Testis (tissue), 3 donors: ENCODE measurements around the gene TAS1R1. TPM values are rescaled to one million over a fixed set of nuclear protein-coding genes. Genes with fewer than 3 reads are reported as not detected.

ENCODE experiments used
- DNase-seq: peaks from one replicate; pipeline ENCODE4 v3.0.0-alpha.2; 2019
- H3K27ac ChIP-seq, 2 donors: fragments of 200-600 bp; sonication (generic); one replicate each; pipeline ENCODE4 v1.5.1; 2019
- H3K27me3 ChIP-seq: fragments of 200-600 bp; sonication (generic); one replicate; pipeline ENCODE4 v1.5.1; 2019
- H3K36me3 ChIP-seq: fragments of 200-600 bp; sonication (generic); one replicate; pipeline ENCODE4 v1.5.1; 2017; ENCODE audit warnings: low read depth; ENCODE audit errors: missing control alignments
- H3K4me1 ChIP-seq: fragments of 200-600 bp; sonication (generic); one replicate; pipeline ENCODE4 v1.5.1; 2019
- H3K4me3 ChIP-seq, 2 donors: fragments of 200-600 bp; sonication (generic); one replicate each; pipeline ENCODE4 v1.5.1; 2017 to 2019
- H3K9me3 ChIP-seq: fragments of 200-600 bp; sonication (generic); one replicate; pipeline ENCODE4 v1.5.1; 2017
- CTCF ChIP-seq, 3 experiments: fragments of 450-650 bp in 2 of 3; fragments of 200-600 bp in 1 of 3; sonication (generic) in 1 of 3; IDR thresholded peaks; one replicate each; pipeline ENCODE4 v1.5.1; 2016 to 2019; ENCODE audit warnings: antibody characterized with exemption in 3 of 3, mild to moderate bottlenecking in 2 of 3, moderate library complexity in 1 of 3
- POLR2A ChIP-seq: fragments of 450-650 bp; IDR thresholded peaks from one replicate; pipeline ENCODE4 v1.6.1; 2017; ENCODE audit warnings: antibody characterized with exemption, mild to moderate bottlenecking, moderate library complexity
- WGBS, 2 donors: methylation state at CpG; one replicate each; pipeline ENCODE4 v1.1.5; 2018; 5-methylcytosine and 5-hydroxymethylcytosine counted together
- intact Hi-C: fragments of 100-400 bp; cut with DNase I; formaldehyde crosslinking; loops from one replicate; pipeline ENCODE4 v1.15.1; 2023; ENCODE audit warnings: low total_unique reads
- polyA plus RNA-seq: library from polyadenylated mRNA; stranded (reverse); fragments of 350-450 nt; fragmentation: Illumina TruSeq; extraction: RNeasy Lipid Tissue Mini Kit (QIAGEN cat#74804); gene quantifications from one replicate; pipeline ENCODE4 v1.2.3, GENCODE V29; 2014; ENCODE audit warnings: low read depth, low replicate concordance; ENCODE audit not compliant: insufficient read depth
- total RNA-seq, 2 donors: library from RNA; depleted of rRNA; stranded (reverse); fragments of >200 nt; gene quantifications; one replicate each; pipeline ENCODE4 v1.2.3, GENCODE V29; 2016

The TAS1R1 gene
- total and polyA plus RNA-seq, 3 donors from 2014 or later = 5.1 to 5.6 (median 5.3) TPM

- Histone ChIP-seq H3K27me3 (no peaks in the 10 kb centered on the region), H3K9me3 (no peaks in the 10 kb centered on the region), H3K4me3 (no peak overlapping the region), H3K4me1 (peaks cover 12% of the 10 kb centered on the region), H3K36me3 (no peaks in the 10 kb centered on the region), H3K27ac (no peak overlapping the region)
- intact Hi-C loops = no loop called here
- 54 to 73% methylated on average over 2 to 12 of the region's 12 CpGs for WGBS, 2 donors
- DNase-seq = no peak
- TF ChIP-seq POLR2A = no peak
- TF ChIP-seq CTCF (IDR thresholded peaks at IDR 0.05) = no peak
Observed at GRCh38 chr1:6507461-6507911, 47.6 kb upstream of the TAS1R1 start.

DNA sequence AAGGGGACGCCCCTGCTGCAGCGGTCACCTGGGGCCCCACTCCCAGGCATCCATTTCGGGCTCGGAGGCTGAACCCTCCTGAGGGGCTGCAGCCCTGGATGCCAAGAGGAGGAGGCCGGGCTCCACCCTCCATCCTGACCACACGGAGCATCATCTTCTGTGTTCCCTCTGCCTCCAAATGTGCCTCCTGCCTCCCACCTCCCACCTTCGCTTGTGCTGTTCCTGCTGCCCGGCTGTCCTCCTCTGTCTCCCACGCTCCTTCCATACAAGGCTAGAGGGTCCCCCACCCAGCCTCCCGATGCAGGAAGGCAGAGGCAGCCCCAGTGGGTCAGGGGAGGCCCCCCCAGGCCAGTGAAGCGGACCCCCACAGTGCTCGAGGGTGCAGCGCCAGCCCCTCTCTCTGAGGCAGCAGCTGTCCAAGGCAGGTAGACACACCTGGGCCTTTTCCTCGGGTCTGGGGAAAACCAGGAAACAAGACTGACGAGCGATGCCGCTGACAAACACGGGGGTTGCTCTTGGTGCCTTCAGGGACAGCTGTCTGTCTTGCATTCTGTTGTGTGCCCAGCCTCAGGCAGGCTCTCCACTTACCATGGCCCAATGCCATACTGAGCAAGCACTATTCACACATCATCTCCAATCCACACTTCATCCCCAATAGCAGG lies 46.8 kb upstream of the TAS1R1 start:
- H3K27me3 ChIP-seq = no peaks in the 10 kb centered on the region
- no peak for TF ChIP-seq CTCF (IDR thresholded peaks at IDR 0.05)
- TF ChIP-seq POLR2A = no peak
- intact Hi-C loops = no loop called here
- no peak for DNase-seq
- no peak overlapping the region for H3K27ac ChIP-seq
- peaks cover 6% of the 10 kb centered on the region for H3K4me1 ChIP-seq
- H3K36me3 ChIP-seq = no peaks in the 10 kb centered on the region
- no peak overlapping the region for H3K4me3 ChIP-seq
- WGBS, 2 donors = 83 to 93% methylated on average over 15 to 18 of the region's 18 CpGs
- no peaks in the 10 kb centered on the region for H3K9me3 ChIP-seq

GRCh38 chr1:6508816-6509189 lies 46.3 kb upstream of the TAS1R1 start:
- no peak for DNase-seq
- Histone ChIP-seq H3K4me3 (no peak overlapping the region), H3K4me1 (peaks cover 6% of the 10 kb centered on the region), H3K27me3 (no peaks in the 10 kb centered on the region), H3K9me3 (no peaks in the 10 kb centered on the region), H3K36me3 (no peaks in the 10 kb centered on the region), H3K27ac (no peak overlapping the region)
- no peak for TF ChIP-seq POLR2A
- no peak for TF ChIP-seq CTCF (IDR thresholded peaks at IDR 0.05)
- intact Hi-C loops = no loop called here
- WGBS, 2 donors = 85 to 92% methylated on average over 8 to 11 of the region's 11 CpGs

- no peaks in the 10 kb centered on the region for H3K36me3 ChIP-seq
- no peaks in the 10 kb centered on the region for H3K27me3 ChIP-seq
- intact Hi-C loops = no loop called here
- no peak overlapping the region for H3K4me3 ChIP-seq
- no peak overlapping the region for H3K27ac ChIP-seq
- H3K4me1 ChIP-seq = peaks cover 6% of the 10 kb centered on the region
- whole genome bisulfite sequencing, 2 donors = 67 to 75% methylated on average over 16 to 20 of the region's 20 CpGs
- TF ChIP-seq CTCF (IDR thresholded peaks at IDR 0.05) (no peak), POLR2A (no peak)
- H3K9me3 ChIP-seq = no peaks in the 10 kb centered on the region
- DNase-seq = no peak
Observed at GRCh38 chr1:6509220-6509918, 45.7 kb upstream of the TAS1R1 start.

GRCh38 chr1:6509919-6510291 lies 45.2 kb upstream of the TAS1R1 start:
- DNase-seq = no peak
- intact Hi-C loops = no loop called here
- Histone ChIP-seq H3K27ac (no peak overlapping the region), H3K27me3 (no peaks in the 10 kb centered on the region), H3K4me3 (no peak overlapping the region), H3K4me1 (peaks cover 6% of the 10 kb centered on the region), H3K36me3 (no peaks in the 10 kb centered on the region), H3K9me3 (no peaks in the 10 kb centered on the region)
- WGBS, 2 donors = 75% methylated on average over 10 of the region's 10 CpGs; no CpG with 5 or more reads in 1 of the 2 donors
- no peak for TF ChIP-seq POLR2A
- no peak for TF ChIP-seq CTCF (IDR thresholded peaks at IDR 0.05)
